KMS-11 (cell line): ENCODE results near the gene NOC4L.

Experiments used
- H2AFZ ChIP-seq: fragments of 200-600 bp; sonication (generic); 2 replicates; pipeline ENCODE4 v1.6.1; 2016; ENCODE audit warnings: antibody characterized with exemption, mixed run types, low read depth
- H3K27ac ChIP-seq: fragments of 200-600 bp; sonication (generic); 2 replicates; pipeline ENCODE4 v1.6.1; 2016; ENCODE audit warnings: mild to moderate bottlenecking, mixed run types
- H3K27me3 ChIP-seq: fragments of 200-600 bp; sonication (generic); 2 replicates; pipeline ENCODE4 v1.6.1; 2017; ENCODE audit warnings: mild to moderate bottlenecking, low read depth, mixed run types, moderate library complexity; ENCODE audit not compliant: insufficient read depth
- H3K36me3 ChIP-seq: fragments of 200-600 bp; sonication (generic); 2 replicates; pipeline ENCODE4 v1.6.1; 2017; ENCODE audit warnings: mild to moderate bottlenecking, mixed run types; ENCODE audit not compliant: insufficient read depth
- H3K4me1 ChIP-seq: fragments of 200-600 bp; sonication (generic); 2 replicates; pipeline ENCODE4 v1.6.1; 2016; ENCODE audit warnings: mild to moderate bottlenecking, low read depth, mixed run types; ENCODE audit not compliant: poor library complexity, severe bottlenecking
- H3K4me2 ChIP-seq: fragments of 200-600 bp; sonication (generic); 2 replicates; pipeline ENCODE4 v1.7.0; 2016; ENCODE audit warnings: mild to moderate bottlenecking, mixed run types
- H3K4me3 ChIP-seq: fragments of 200-600 bp; sonication (generic); IDR thresholded peaks from 2 replicates; pipeline ENCODE4 v1.6.1; 2017; ENCODE audit warnings: low read depth, low read length, mixed read lengths; ENCODE audit not compliant: insufficient read depth
- H3K79me2 ChIP-seq: fragments of 200-600 bp; sonication (generic); 2 replicates; pipeline ENCODE4 v1.6.1; 2016; ENCODE audit warnings: low read depth, mixed run types; ENCODE audit not compliant: insufficient read depth
- H3K9ac ChIP-seq: fragments of 200-600 bp; sonication (generic); 2 replicates; pipeline ENCODE4 v1.6.1; 2016; ENCODE audit warnings: mild to moderate bottlenecking, mixed run types
- H4K20me1 ChIP-seq: fragments of 200-600 bp; sonication (generic); 2 replicates; pipeline ENCODE4 v1.6.1; 2016; ENCODE audit warnings: mild to moderate bottlenecking, mixed run types; ENCODE audit not compliant: insufficient read depth
- CTCF ChIP-seq: fragments of 200-600 bp; sonication (generic); conservative IDR thresholded peaks from 2 replicates; pipeline ENCODE4 v1.6.1; 2017; ENCODE audit warnings: low read depth, mild to moderate bottlenecking, antibody characterized with exemption, low read length, moderate library complexity, mixed read lengths

The NOC4L gene

GRCh38 chr12:132188451-132188901, 44.2 kb downstream of the NOC4L start:
- Histone ChIP-seq H3K4me2 (no peak overlapping the region), H3K36me3 (no peaks in the 10 kb centered on the region), H3K79me2 (no peaks in the 10 kb centered on the region), H2AFZ (no peak overlapping the region), H4K20me1 (no peaks in the 10 kb centered on the region), H3K4me1 (no peaks in the 10 kb centered on the region), H3K9ac (no peak overlapping the region), H3K27me3 (peaks cover 10% of the 10 kb centered on the region; the same call in 1 of the 2 replicates), H3K4me3 (no peak overlapping the region), H3K27ac (no peak overlapping the region)
- TF ChIP-seq CTCF = no peak

DNA sequence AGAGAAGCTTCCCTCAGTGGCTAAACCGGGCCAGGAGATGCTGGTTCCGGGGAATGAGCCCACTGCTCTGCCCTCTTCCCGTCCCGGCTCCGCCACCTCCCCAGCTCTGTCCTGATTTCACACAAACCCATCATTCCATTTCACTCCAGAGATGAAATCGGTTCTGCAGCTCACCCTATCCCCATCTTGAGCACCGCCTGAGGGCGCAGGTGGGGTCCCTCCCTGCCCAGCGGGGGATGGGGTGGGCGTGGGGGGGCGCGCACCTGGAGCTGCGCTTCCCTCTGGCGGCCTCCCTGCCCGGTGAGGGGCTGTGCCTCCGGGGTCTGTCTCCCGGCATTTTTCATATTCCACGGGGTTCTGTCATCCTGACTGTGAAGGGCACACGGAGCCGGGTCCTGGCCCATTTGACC, 44.7 kb downstream of the NOC4L start:
- H3K36me3 ChIP-seq = no peaks in the 10 kb centered on the region
- H3K9ac ChIP-seq = no peak overlapping the region
- no peaks in the 10 kb centered on the region for H3K79me2 ChIP-seq
- H2AFZ ChIP-seq = no peak overlapping the region
- TF ChIP-seq CTCF = no peak
- H3K4me1 ChIP-seq = no peaks in the 10 kb centered on the region
- peaks cover 10% of the 10 kb centered on the region; the same call in 1 of the 2 replicates for H3K27me3 ChIP-seq
- no peaks in the 10 kb centered on the region for H4K20me1 ChIP-seq
- H3K4me2 ChIP-seq = no peak overlapping the region
- no peak overlapping the region for H3K4me3 ChIP-seq
- no peak overlapping the region for H3K27ac ChIP-seq

- H3K27ac ChIP-seq = no peak overlapping the region
- no peak overlapping the region for H3K4me3 ChIP-seq
- no peak overlapping the region for H3K4me2 ChIP-seq
- H3K36me3 ChIP-seq = no peaks in the 10 kb centered on the region
- no peak for TF ChIP-seq CTCF
- H3K79me2 ChIP-seq = no peaks in the 10 kb centered on the region
- no peaks in the 10 kb centered on the region for H4K20me1 ChIP-seq
- H3K4me1 ChIP-seq = no peaks in the 10 kb centered on the region
- no peak overlapping the region for H2AFZ ChIP-seq
- H3K9ac ChIP-seq = no peak overlapping the region
- H3K27me3 ChIP-seq = peaks cover 5% of the 10 kb centered on the region; the same call in 1 of the 2 replicates
These were observed 45.2 kb downstream of the NOC4L start for GRCh38 chr12:132189378-132190011.

DNA sequence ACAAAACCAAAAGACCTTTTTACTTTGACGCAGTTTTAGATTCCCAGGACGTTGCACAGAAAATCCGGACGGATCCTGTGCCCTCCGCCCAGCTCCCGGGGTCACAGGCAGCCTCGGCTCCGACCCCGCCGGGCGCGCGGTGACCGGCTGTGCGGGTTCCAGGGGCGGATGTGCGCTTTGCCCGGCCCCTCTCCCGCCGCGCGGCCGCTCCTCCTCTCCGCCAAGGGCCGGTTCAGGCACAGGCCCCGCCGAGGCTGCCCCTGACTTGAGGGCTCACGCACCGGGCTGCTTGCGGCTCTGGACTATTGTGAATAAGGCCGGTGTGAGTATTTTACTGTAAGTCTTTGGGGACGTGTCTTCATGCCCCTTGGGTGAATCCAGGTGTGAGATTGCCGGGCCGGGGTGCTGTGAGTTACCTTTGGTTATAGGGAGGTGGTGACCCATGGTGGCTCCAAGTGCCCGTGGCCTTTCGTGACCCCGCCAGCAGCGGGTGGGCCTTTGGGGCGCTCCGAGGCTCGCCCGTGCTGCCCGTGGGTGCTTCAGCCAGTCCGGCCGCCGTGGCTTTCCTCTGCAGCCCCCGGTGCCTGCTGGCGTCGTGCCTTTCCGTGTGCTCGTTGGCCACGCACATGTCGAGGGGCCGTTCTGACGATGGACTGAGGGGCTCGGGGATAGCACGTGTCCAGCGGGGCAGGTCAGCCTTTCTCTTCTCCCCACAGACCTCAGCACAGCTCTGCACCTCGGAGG, 45.9 kb downstream of the NOC4L start:
- Histone ChIP-seq H3K27ac (no peak overlapping the region), H3K4me2 (no peak overlapping the region)

More for the DNA sequence above, 45.9 kb downstream of the NOC4L start:
- Histone ChIP-seq H3K36me3 (no peaks in the 10 kb centered on the region), H3K27me3 (peaks cover 1% of the 10 kb centered on the region; the same call in 1 of the 2 replicates), H2AFZ (no peak overlapping the region), H4K20me1 (no peaks in the 10 kb centered on the region), H3K4me3 (no peak overlapping the region), H3K9ac (no peak overlapping the region), H3K79me2 (no peaks in the 10 kb centered on the region), H3K4me1 (no peaks in the 10 kb centered on the region)
- TF ChIP-seq CTCF = no peak
